HepG2 (cell line): Measurements from ENCODE around the gene ANKS3. TPM values are rescaled to one million over a fixed set of nuclear protein-coding genes. Genes with fewer than 3 reads are reported as not detected.

Experiments
- DMAP1 ChIP-seq: IDR thresholded peaks from 2 replicates; pipeline ENCODE4 v1.6.1; 2016
- HNRNPH1 ChIP-seq: fragments of 200-400 bp; formaldehyde crosslinking; optimal IDR thresholded peaks from 2 replicates; pipeline ENCODE3; 2017; ENCODE audit warnings: mild to moderate bottlenecking, low read depth, low read length
- NFE2L2 ChIP-seq: fragments of 150-350 bp; IDR thresholded peaks from 2 replicates; pipeline ENCODE4 v1.6.1; 2014; ENCODE audit warnings: low read length
- SALL2 ChIP-seq: sonication (generic); formaldehyde crosslinking; IDR thresholded peaks from 2 replicates; pipeline ENCODE4 v1.8.1; 2023; ENCODE audit warnings: mild to moderate bottlenecking, missing genetic modification reagents, inconsistent platforms
- SOX13 ChIP-seq, 3 experiments: fragments of 450-650 bp in 1 of 3; sonication (generic) in 1 of 3; formaldehyde crosslinking in 1 of 3; IDR thresholded peaks in 2 of 3; conservative IDR thresholded peaks in 1 of 3; 2 replicates each; pipeline versions ENCODE4 v1.5.0 to v1.6.1; 2016 to 2020; ENCODE audit warnings: antibody characterized with exemption in 1 of 3, mild to moderate bottlenecking in 1 of 3, missing compliant biosample characterization in 1 of 3, missing genetic modification reagents in 1 of 3, moderate library complexity in 1 of 3
- SRSF4 ChIP-seq: fragments of 200-400 bp; formaldehyde crosslinking; IDR thresholded peaks from one replicate; pipeline ENCODE4 v1.6.1; 2018; ENCODE audit warnings: mild to moderate bottlenecking, low read depth, low read length, moderate library complexity; ENCODE audit not compliant: poor library complexity, severe bottlenecking
- U2AF2 ChIP-seq: fragments of 200-400 bp; formaldehyde crosslinking; IDR thresholded peaks from 2 replicates; pipeline ENCODE4 v1.6.1; 2017; ENCODE audit warnings: low read depth, mild to moderate bottlenecking, low read length
- ZIK1 ChIP-seq: sonication (generic); formaldehyde crosslinking; IDR thresholded peaks from 2 replicates; pipeline ENCODE4 v1.5.0; 2020; ENCODE audit warnings: mild to moderate bottlenecking, low read depth, missing genetic modification reagents, borderline replicate concordance
- ZNF263 ChIP-seq: sonication (generic); formaldehyde crosslinking; IDR thresholded peaks from 2 replicates; pipeline ENCODE4 v1.4.0; 2020; ENCODE audit warnings: missing genetic modification reagents
- ZNF274 ChIP-seq: sonication (generic); formaldehyde crosslinking; IDR thresholded peaks from 2 replicates; pipeline ENCODE4 v1.5.1; 2020; ENCODE audit warnings: mild to moderate bottlenecking, missing genetic modification reagents
- polyA plus RNA-seq, 8 experiments: library from polyadenylated mRNA; depleted of rRNA in 3 of 8; stranded (reverse) in 7 of 8; unstranded in 1 of 8; fragments of >200 nt; fragmentation: Illumina TruSeq in 4 of 8; extraction: Trizol in 4 of 8; gene quantifications; 2 replicates each; pipeline versions ENCODE4 v1.2.1 to v1.2.3, GENCODE V29; 2011 to 2016; ENCODE audit warnings: low read depth in 4 of 8, missing spikeins in 1 of 8, mixed read lengths in 1 of 8; ENCODE audit not compliant: insufficient read depth in 1 of 8
- total RNA-seq, 5 experiments: library from RNA; depleted of rRNA; stranded (reverse); fragments of >200 nt; fragmentation: Illumina TruSeq; extraction: Trizol; gene quantifications; 2 replicates each; pipeline ENCODE4 v1.2.3, GENCODE V29; 2016; ENCODE audit warnings: low read depth in 1 of 5
- TF ChIP-seq, protein P1 (sequence below): sonication (generic); formaldehyde crosslinking; IDR thresholded peaks from 2 replicates; pipeline ENCODE4 v1.5.1; 2020; ENCODE audit warnings: missing genetic modification reagents, mild to moderate bottlenecking, borderline replicate concordance
- TF ChIP-seq, protein P2 (sequence below): sonication (generic); formaldehyde crosslinking; IDR thresholded peaks from 2 replicates; pipeline ENCODE4 v1.5.1; 2020; ENCODE audit warnings: mild to moderate bottlenecking, missing genetic modification reagents, moderate library complexity

ANKS3 gene
- total and polyA plus RNA-seq, 2 of the 13 experiments (the other 11 are each of a cell fraction or from before 2014, with no cell fraction given) = 11.4 to 15.9 TPM

- TF ChIP-seq, protein P1, sequence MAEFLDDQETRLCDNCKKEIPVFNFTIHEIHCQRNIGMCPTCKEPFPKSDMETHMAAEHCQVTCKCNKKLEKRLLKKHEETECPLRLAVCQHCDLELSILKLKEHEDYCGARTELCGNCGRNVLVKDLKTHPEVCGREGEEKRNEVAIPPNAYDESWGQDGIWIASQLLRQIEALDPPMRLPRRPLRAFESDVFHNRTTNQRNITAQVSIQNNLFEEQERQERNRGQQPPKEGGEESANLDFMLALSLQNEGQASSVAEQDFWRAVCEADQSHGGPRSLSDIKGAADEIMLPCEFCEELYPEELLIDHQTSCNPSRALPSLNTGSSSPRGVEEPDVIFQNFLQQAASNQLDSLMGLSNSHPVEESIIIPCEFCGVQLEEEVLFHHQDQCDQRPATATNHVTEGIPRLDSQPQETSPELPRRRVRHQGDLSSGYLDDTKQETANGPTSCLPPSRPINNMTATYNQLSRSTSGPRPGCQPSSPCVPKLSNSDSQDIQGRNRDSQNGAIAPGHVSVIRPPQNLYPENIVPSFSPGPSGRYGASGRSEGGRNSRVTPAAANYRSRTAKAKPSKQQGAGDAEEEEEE (CRISPR knock-in tag) = peak; percentile 79; the same call in 1 of the 2 replicates
- no peak for TF ChIP-seq NFE2L2
- peak; percentile 46; the same call in 1 of the 2 replicates for TF ChIP-seq ZNF263 (CRISPR knock-in tag)
- TF ChIP-seq HNRNPH1 = no peak
- TF ChIP-seq, protein P2, sequence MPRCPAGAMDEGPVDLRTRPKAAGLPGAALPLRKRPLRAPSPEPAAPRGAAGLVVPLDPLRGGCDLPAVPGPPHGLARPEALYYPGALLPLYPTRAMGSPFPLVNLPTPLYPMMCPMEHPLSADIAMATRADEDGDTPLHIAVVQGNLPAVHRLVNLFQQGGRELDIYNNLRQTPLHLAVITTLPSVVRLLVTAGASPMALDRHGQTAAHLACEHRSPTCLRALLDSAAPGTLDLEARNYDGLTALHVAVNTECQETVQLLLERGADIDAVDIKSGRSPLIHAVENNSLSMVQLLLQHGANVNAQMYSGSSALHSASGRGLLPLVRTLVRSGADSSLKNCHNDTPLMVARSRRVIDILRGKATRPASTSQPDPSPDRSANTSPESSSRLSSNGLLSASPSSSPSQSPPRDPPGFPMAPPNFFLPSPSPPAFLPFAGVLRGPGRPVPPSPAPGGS (CRISPR knock-in tag) = peak; percentile 98
- TF ChIP-seq ZNF274 (CRISPR knock-in tag) = peak; percentile 98
- TF ChIP-seq SOX13 (IDR thresholded peaks at IDR 0.05) = peak; percentile 70; the same call in 1 of the 2 replicates
- TF ChIP-seq SOX13 (CRISPR knock-in tag; conservative IDR thresholded peaks at IDR 0.05 in 1 of 2, IDR thresholded peaks at IDR 0.05 in 1 of 2) = peak in 1 of 2 experiments; percentile 77; a peak in 2 of 4 replicates
- peak; percentile 52; the same call in 1 of the 2 replicates for TF ChIP-seq ZIK1 (CRISPR knock-in tag)
- peak; percentile 97 for TF ChIP-seq DMAP1
- no peak for TF ChIP-seq U2AF2
- 0 out of 2 replicates have a peak, but pooled peaks have one; percentile 79 for TF ChIP-seq SALL2 (CRISPR knock-in tag)
- no peak for TF ChIP-seq SRSF4
These were observed 70.2 kb downstream of the ANKS3 start (continued) for GRCh38 chr16:4663777-4664465.
